ENCODE data around the gene TCERG1. TPM values are rescaled to one million over a fixed set of nuclear protein-coding genes. Genes with fewer than 3 reads are reported as not detected.

TCERG1 gene
- total RNA-seq, 1 donor = 42.0 TPM

DNA sequence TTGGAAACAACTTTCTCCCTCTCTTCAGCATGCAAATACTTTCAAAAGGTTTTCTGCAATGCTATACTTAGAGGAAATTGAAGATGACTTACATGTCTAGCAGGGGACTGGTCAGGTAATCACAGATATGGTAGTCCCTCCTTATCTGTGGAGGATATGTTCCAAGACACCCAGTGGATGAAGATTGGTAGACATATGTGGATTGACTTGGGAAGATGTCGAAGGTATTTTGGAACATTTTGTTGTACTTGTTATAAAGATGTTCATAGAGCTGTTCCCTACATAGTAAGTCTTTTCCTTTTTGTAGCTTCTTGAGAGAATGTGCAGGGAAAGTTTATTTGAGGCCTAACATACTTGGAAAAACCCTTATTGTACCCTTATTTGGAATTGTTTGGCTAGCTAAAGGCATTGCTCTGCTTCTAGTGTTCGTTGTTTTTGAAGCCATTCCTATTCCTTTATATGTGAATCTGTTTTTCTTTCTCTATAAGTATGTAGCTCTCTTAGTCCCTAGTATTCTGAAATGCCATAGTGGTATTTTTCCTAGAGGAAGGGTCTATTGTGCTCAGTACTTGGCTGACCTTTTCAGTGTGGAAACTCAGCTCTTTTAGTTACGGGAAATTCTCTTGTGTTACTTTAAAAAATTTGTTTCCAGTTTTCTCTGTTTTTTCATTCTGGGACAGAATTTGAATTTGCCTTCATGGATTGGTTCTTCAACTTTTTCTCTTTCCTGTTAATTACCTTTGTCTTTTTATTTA, 43.1 kb downstream of the TCERG1 start:
- Histone ChIP-seq H3K27me3 (ENCODE audit: insufficient read depth, low read length) (no peaks in the 10 kb centered on the region), H2AFZ (ENCODE audit: low read length) (no peak overlapping the region), H3K79me2 (ENCODE audit: insufficient read depth, low read length) (no peaks in the 10 kb centered on the region), H3K4me2 (ENCODE audit: insufficient read depth, low read length) (no peak overlapping the region), H3K36me3 (ENCODE audit: insufficient read depth, low read length) (peaks cover 14% of the 10 kb centered on the region), H3K4me3 (ENCODE audit: insufficient read depth, low read length) (no peak overlapping the region), H3K27ac (ENCODE audit: low read depth, low read length) (no peak overlapping the region), H3K4me1 (ENCODE audit: insufficient read depth, low read length) (no peaks in the 10 kb centered on the region), H3K9me3 (ENCODE audit: low read depth, low read length) (no peaks in the 10 kb centered on the region), H4K20me1 (ENCODE audit: insufficient read depth, low read length) (no peaks in the 10 kb centered on the region)
- TF ChIP-seq, protein P1, sequence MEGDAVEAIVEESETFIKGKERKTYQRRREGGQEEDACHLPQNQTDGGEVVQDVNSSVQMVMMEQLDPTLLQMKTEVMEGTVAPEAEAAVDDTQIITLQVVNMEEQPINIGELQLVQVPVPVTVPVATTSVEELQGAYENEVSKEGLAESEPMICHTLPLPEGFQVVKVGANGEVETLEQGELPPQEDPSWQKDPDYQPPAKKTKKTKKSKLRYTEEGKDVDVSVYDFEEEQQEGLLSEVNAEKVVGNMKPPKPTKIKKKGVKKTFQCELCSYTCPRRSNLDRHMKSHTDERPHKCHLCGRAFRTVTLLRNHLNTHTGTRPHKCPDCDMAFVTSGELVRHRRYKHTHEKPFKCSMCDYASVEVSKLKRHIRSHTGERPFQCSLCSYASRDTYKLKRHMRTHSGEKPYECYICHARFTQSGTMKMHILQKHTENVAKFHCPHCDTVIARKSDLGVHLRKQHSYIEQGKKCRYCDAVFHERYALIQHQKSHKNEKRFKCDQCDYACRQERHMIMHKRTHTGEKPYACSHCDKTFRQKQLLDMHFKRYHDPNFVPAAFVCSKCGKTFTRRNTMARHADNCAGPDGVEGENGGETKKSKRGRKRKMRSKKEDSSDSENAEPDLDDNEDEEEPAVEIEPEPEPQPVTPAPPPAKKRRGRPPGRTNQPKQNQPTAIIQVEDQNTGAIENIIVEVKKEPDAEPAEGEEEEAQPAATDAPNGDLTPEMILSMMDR (IDR thresholded peaks at IDR 0.05; ENCODE audit: extremely low read depth, low read depth, low read length) = no peak
- DNase-seq (ENCODE audit: insufficient read length, low spot score, missing footprints) = no peak

DNA sequence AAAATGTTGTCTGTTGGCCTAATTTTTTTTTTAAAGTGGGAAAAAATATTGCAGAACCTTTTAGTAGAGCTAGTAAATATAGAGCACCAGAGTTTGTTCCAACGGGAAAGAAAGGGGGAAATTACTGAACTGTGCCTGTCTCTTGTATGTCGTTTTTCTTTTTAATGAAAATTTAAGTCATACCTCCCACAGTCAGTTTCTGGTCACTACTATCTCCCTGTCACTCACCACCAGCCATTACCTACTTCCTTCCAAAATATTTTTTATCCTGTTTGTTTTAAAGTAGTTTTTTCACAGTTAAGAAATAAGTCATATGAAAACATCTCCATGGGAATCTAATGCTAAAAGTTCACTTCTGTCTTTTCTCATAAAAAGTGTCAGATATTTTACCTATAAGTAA, 47.5 kb downstream of the TCERG1 start:
- H2AFZ ChIP-seq (ENCODE audit: low read length) = no peak overlapping the region
- no peaks in the 10 kb centered on the region for H3K79me2 ChIP-seq (ENCODE audit: insufficient read depth, low read length)
- no peaks in the 10 kb centered on the region for H3K27me3 ChIP-seq (ENCODE audit: insufficient read depth, low read length)
- TF ChIP-seq, protein P1 (IDR thresholded peaks at IDR 0.05; ENCODE audit: extremely low read depth, low read depth, low read length) = no peak
- H3K27ac ChIP-seq (ENCODE audit: low read depth, low read length) = no peak overlapping the region
- H3K4me3 ChIP-seq (ENCODE audit: insufficient read depth, low read length) = no peak overlapping the region
- no peak for DNase-seq (ENCODE audit: insufficient read length, low spot score, missing footprints)
- H4K20me1 ChIP-seq (ENCODE audit: insufficient read depth, low read length) = no peaks in the 10 kb centered on the region
- H3K36me3 ChIP-seq (ENCODE audit: insufficient read depth, low read length) = no peaks in the 10 kb centered on the region
- H3K4me2 ChIP-seq (ENCODE audit: insufficient read depth, low read length) = no peak overlapping the region
- H3K4me1 ChIP-seq (ENCODE audit: insufficient read depth, low read length) = no peaks in the 10 kb centered on the region
- H3K9me3 ChIP-seq (ENCODE audit: low read depth, low read length) = no peaks in the 10 kb centered on the region

DNA sequence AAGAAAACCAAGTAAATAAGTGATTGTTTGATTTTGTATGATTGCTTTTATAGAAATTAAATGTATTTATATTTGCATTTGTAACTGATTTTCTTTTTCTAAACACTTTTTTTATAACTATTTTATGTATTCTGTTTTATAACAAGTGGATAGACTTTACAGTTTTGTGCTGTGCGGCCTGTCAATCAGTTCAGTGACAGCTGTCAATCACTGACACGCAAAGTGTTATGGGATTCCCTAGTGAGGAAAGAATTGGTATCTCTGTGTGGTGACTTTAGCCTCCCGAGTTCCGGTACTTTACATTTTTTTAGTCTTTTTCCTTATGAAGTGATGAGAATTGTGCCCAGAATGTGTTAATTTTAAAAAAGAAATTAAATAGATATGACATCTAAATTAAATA, 52.5 kb downstream of the TCERG1 start:
- Histone ChIP-seq H4K20me1 (ENCODE audit: insufficient read depth, low read length) (no peaks in the 10 kb centered on the region), H3K27ac (ENCODE audit: low read depth, low read length) (no peak overlapping the region), H3K9me3 (ENCODE audit: low read depth, low read length) (no peaks in the 10 kb centered on the region), H3K79me2 (ENCODE audit: insufficient read depth, low read length) (no peaks in the 10 kb centered on the region), H2AFZ (ENCODE audit: low read length) (no peak overlapping the region), H3K36me3 (ENCODE audit: insufficient read depth, low read length) (peaks cover 9% of the 10 kb centered on the region), H3K27me3 (ENCODE audit: insufficient read depth, low read length) (no peaks in the 10 kb centered on the region), H3K4me3 (ENCODE audit: insufficient read depth, low read length) (no peak overlapping the region), H3K4me2 (ENCODE audit: insufficient read depth, low read length) (no peak overlapping the region), H3K4me1 (ENCODE audit: insufficient read depth, low read length) (no peaks in the 10 kb centered on the region)
- TF ChIP-seq, protein P1 (IDR thresholded peaks at IDR 0.05; ENCODE audit: extremely low read depth, low read depth, low read length) = no peak
- no peak for DNase-seq (ENCODE audit: insufficient read length, low spot score, missing footprints)

DNA sequence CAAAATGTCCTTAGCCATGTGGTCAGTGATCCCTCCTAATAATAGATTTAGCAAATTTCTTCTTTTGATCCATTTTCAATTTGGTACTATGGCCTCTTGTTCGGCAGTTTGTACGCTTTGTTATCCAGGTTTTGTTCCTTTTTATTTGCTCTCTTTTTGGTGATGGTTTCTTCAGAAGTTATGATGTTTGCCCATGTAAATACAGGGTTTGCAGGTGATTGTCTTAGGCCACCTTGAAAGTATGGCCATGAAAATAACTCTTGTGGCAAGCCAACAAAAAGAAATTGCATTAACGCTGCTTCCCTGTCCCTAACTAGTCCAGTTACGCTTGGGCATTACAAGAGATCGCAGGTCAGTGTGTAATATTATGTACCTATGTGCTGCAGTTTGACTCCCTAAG, 60.3 kb downstream of the TCERG1 start:
- TF ChIP-seq, protein P1 (IDR thresholded peaks at IDR 0.05; ENCODE audit: extremely low read depth, low read depth, low read length) = no peak
- Histone ChIP-seq H4K20me1 (ENCODE audit: insufficient read depth, low read length) (no peaks in the 10 kb centered on the region), H3K36me3 (ENCODE audit: insufficient read depth, low read length) (peaks cover 55% of the 10 kb centered on the region), H3K4me1 (ENCODE audit: insufficient read depth, low read length) (no peaks in the 10 kb centered on the region), H3K4me2 (ENCODE audit: insufficient read depth, low read length) (no peak overlapping the region), H3K79me2 (ENCODE audit: insufficient read depth, low read length) (no peaks in the 10 kb centered on the region), H3K27me3 (ENCODE audit: insufficient read depth, low read length) (no peaks in the 10 kb centered on the region), H3K27ac (ENCODE audit: low read depth, low read length) (no peak overlapping the region), H3K4me3 (ENCODE audit: insufficient read depth, low read length) (no peak overlapping the region), H2AFZ (ENCODE audit: low read length) (no peak overlapping the region), H3K9me3 (ENCODE audit: low read depth, low read length) (no peaks in the 10 kb centered on the region)
- DNase-seq (ENCODE audit: insufficient read length, low spot score, missing footprints) = no peak
